Vagina (tissue), 2 donors: ENCODE data around the gene RTL1.

Source experiments
- POLR2A ChIP-seq, 2 donors: fragments of 450-650 bp; IDR thresholded peaks; one replicate each; pipeline ENCODE4 v1.6.1; 2017; ENCODE audit warnings: antibody characterized with exemption in 2 of 2, mild to moderate bottlenecking in 2 of 2, moderate library complexity in 2 of 2
- POLR2AphosphoS5 ChIP-seq, 2 donors: sonication (generic); formaldehyde crosslinking; IDR thresholded peaks; one replicate each; pipeline ENCODE4 v1.9.0; 2017; ENCODE audit warnings: antibody characterized with exemption in 2 of 2, mild to moderate bottlenecking in 2 of 2, low read depth in 1 of 2; ENCODE audit not compliant: insufficient read depth in 1 of 2

DNA sequence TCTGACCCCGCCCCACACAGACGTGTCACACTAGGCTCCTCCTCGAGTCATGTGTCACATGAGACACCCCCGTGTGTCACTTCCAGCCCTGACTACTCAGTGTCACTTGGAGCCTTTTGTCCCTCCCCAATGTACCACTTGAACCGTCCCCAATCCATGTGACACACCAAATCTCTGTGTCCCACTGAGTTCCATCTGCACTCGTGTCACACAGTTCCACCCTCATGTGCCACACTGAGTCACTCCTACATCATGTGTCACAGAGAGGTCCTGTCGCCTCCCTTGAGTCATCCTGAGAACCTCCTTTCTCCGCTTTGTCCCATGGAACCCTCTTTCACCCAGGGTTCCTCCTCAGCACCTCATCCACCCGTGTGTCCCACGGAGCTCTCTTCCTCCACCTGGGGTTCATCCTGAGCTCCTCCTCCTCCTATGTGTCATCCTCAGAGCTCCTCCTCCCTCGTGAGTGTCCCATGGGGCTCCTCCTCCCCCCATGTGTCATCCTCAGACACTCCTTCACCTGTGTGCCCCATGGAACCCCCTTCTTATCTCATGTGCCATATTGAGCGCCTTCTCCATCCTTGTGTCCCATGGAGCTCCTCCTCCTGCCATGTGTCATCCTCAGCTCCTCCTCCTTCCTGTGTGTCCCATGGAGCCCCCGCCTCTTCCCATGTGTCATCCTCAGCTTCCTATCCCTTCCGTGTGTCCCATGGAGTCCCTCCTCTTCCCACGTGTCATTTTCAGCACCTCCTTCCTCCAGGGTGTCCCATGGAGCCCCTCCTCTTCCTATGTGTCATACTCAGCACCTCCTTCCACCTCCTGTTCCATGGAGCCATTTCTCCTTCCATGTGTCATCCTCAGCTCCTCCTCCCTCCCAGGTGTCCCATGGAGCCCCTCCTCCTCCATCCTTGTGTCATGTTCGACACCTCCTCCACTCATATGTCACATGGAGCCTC is 32.0 kb downstream of the RTL1 start:
- TF ChIP-seq POLR2A (IDR thresholded peaks at IDR 0.05) = no peak
- TF ChIP-seq POLR2AphosphoS5 (IDR thresholded peaks at IDR 0.05; ENCODE audit: insufficient read depth in 1 of 2, low read depth in 1 of 2) = no peak
